GM21619 (cell line): ENCODE measurements around the gene PRKAA1.
"Not testable (repeated sequence)": the region's sequence is repeated elsewhere in the genome, so short reads cannot be mapped to it uniquely, and the experiment has no call there.

ENCODE experiments used
- ATAC-seq: cut with Tn5 transposase; IDR thresholded peaks from one replicate; pipeline ENCODE4 v1.9.1; 2021; ENCODE audit not compliant: unreplicated experiment

The PRKAA1 gene

GRCh38 chr5:40826489-40827187 is 28.5 kb upstream of the PRKAA1 start:
- ATAC-seq = no peak

- ATAC-seq = not testable (repeated sequence)
These were observed 27.4 kb upstream of the PRKAA1 start for GRCh38 chr5:40825461-40826043.

GRCh38 chr5:40823459-40823858 is 25.3 kb upstream of the PRKAA1 start:
- ATAC-seq = no peak

GRCh38 chr5:40813698-40814281 is 15.6 kb upstream of the PRKAA1 start:
- ATAC-seq = no peak

- no peak for ATAC-seq
These were observed 14.0 kb upstream of the PRKAA1 start for GRCh38 chr5:40812125-40812524.

GRCh38 chr5:40801771-40802562 is 3.8 kb upstream of the PRKAA1 start:
- no peak for ATAC-seq

- no peak for ATAC-seq
These were observed 1.1 kb upstream of the PRKAA1 start for GRCh38 chr5:40799258-40799657.

GRCh38 chr5:40798801-40799210 is 632 bp upstream of the PRKAA1 start:
- ATAC-seq = no peak

GRCh38 chr5:40797273-40798011 is 732 bp downstream of the PRKAA1 start:
- peak; percentile 38 for ATAC-seq

GRCh38 chr5:40796487-40796889 is 1.7 kb downstream of the PRKAA1 start:
- no peak for ATAC-seq

GRCh38 chr5:40794877-40795276 is 3.3 kb downstream of the PRKAA1 start:
- not testable (repeated sequence) for ATAC-seq

GRCh38 chr5:40794340-40794739 is 3.8 kb downstream of the PRKAA1 start:
- not testable (repeated sequence) for ATAC-seq

- ATAC-seq = not testable (repeated sequence)
These were observed 5.5 kb downstream of the PRKAA1 start for GRCh38 chr5:40792691-40793090.

GRCh38 chr5:40791715-40792139 is 6.4 kb downstream of the PRKAA1 start:
- no peak for ATAC-seq

- ATAC-seq = no peak
These were observed 7.1 kb downstream of the PRKAA1 start for GRCh38 chr5:40790947-40791593.

GRCh38 chr5:40788941-40789340 is 9.2 kb downstream of the PRKAA1 start:
- ATAC-seq = not testable (repeated sequence)

- no peak for ATAC-seq
These were observed 10.2 kb downstream of the PRKAA1 start for GRCh38 chr5:40787986-40788385.

- ATAC-seq = not testable (repeated sequence)
These were observed 11.5 kb downstream of the PRKAA1 start for GRCh38 chr5:40786664-40787063.

- ATAC-seq = no peak
These were observed 13.3 kb downstream of the PRKAA1 start for GRCh38 chr5:40784916-40785315.

GRCh38 chr5:40784027-40784653 is 14.0 kb downstream of the PRKAA1 start:
- no peak for ATAC-seq
